GM18867 (cell line): ENCODE measurements around the gene RPS14.
"Not testable (repeated sequence)": the region's sequence is repeated elsewhere in the genome, so short reads cannot be mapped to it uniquely, and the experiment has no call there.

Source experiments
- ATAC-seq: cut with Tn5 transposase; IDR thresholded peaks from one replicate; pipeline ENCODE4 v1.9.1; 2021; ENCODE audit warnings: mild to moderate bottlenecking, moderate library complexity; ENCODE audit not compliant: unreplicated experiment

Gene RPS14

DNA sequence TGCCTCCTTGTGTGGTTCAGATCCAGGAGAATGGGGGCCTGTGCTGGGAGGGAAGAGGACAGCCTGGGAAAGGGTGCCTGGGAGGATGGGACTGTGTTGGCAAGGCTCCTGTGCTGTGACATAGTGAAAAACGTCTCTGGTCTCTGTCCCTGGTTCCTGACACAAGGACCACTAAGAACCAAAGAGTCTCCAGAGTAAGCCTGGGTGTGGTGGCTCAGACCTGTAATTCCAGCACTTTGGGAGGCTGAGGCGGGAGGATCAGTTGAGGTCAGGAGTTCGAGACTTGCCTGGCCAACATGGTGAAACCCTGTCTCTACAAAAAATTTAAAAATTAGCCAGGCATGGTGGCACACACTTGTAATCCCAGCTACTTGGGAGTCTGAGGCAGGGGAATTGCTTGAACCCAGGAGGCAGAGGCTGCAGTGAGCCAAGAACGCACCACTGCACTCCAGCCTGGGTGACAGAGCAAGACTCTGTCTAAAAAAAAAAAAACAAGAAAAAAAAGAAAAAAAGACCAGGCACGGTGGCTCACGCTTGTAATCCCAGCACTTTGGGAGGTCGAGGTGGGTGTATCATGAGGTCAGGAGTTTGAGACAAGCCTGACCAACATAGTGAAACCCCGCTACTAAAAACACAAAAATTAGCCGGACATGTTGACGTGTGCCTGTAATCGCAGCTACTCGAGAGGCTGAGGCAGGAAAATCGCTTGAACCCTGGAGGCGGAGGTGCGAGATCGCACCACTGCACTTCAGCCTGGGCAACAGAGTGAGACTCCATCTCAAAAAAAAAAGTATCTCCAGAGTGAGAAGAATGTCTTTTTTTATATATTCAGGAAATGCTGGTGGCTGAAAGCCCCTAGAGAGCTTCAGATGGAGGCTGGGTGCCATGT is 35.4 kb downstream of the RPS14 start:
- not testable (repeated sequence) for ATAC-seq

DNA sequence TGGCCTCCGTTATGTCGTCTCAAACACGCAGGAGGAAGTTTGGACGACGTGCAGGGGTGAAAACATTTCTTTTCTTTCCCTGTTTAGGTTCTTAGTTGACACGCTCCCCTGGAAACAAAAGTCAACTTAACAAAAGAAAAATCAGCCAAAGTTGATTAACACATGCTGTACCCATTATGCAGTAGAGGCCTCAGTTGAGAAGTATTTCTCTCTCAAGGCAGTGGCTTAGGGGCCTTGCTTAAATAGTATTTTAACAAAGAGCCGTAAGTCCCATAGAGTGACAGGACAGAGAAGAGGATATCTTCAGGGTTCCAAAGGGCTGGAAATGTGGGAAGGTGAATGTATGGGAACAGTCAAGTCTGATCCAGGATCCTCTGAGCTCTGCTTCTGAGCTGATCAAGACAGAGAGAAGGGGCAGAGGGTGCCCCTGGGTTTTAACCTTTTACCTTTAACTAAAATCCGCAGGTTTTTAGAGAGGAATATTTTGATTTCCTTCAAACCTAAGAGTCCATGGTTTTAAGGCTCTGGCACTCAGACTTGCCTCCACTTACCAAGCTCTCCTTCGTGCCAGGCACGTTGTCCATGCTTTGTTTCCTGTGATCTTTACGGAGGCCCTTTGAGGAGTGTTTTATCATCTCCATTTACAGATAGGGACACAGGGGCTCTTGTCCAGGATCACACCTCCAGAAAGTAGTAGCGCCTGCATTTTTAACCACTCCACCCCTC is 36.2 kb downstream of the RPS14 start:
- no peak for ATAC-seq

DNA sequence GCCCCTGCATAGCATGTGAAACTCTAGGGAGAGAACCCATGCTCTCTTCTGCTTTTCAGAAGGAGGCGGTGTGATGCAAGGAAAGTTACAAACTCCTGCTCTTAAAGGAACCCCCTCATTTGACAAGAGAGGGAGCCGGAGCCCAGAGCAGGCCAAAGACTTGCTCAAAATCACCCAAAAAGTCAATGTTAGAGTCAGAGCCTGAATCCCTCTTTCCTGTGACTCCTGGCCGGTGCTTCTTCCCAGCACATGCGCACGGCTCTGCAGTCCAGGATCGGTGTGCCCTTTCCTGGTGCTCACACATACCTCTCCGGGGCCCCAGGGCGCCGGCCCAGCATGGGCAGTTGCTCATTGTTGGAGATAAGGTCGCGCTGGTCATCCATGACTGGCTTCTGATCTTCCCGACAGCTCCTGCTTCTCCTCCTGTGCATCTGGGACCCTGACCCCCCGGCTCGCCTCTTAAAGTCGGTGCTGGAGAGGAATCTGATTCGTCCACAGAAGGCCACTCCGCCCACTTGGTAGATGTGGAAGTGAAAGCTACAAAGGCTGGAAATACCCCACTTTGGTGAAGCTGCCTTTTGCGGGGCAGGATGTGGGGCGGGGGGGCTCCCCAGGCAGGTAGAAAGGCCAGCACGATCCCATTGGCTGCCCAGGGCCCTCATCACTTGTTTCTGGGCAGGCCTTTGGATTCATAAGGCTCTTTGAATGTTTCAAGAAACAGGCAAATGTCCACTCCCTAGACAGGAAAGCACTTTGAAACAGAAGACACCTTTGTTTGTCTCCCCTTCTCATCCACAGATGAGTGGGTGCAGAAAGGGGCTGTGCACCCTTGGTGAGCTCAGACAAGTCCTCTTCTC is 37.0 kb downstream of the RPS14 start, which contains the start of gene CD74:
TSS of gene CD74 (minus strand) at position 592 of the 857 bp plus-strand sequence. CDS start at position 431, 161 bp downstream.
- peak; percentile 73 for ATAC-seq

DNA sequence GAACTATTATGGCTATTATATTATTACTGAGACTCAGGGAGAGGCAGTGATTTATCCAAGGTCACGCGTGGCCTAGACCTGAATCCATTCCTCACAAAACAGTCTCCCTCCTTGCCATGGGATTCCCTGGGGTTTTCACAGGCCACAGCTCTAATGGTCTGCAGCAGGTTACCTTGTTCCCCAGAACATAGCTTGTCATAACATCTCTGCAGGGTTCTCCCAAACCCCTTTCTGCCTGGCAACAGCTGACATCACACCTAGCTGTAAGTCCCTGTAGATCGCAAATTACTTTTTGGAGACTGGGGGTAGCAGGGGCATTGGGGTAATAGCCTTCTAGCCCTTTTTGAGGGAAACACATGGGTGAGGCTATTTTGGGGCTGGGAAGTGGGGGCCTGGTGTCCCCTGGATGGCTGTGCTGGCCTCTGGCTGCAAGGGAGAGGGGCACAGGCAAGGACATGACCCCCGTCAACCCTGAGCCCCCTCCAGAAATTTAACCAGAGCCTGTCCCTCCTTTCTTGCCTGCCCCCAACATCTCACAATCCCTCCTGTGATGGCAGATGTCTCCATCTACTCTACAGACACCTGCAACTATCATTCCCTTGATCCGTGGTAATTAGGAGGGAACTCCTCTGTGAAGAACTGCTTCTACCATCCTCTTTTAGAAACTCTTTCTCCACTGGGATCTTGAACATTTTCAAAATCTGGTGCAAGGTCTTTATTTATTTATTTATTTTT is 38.1 kb downstream of the RPS14 start:
- peak; percentile 16 for ATAC-seq

DNA sequence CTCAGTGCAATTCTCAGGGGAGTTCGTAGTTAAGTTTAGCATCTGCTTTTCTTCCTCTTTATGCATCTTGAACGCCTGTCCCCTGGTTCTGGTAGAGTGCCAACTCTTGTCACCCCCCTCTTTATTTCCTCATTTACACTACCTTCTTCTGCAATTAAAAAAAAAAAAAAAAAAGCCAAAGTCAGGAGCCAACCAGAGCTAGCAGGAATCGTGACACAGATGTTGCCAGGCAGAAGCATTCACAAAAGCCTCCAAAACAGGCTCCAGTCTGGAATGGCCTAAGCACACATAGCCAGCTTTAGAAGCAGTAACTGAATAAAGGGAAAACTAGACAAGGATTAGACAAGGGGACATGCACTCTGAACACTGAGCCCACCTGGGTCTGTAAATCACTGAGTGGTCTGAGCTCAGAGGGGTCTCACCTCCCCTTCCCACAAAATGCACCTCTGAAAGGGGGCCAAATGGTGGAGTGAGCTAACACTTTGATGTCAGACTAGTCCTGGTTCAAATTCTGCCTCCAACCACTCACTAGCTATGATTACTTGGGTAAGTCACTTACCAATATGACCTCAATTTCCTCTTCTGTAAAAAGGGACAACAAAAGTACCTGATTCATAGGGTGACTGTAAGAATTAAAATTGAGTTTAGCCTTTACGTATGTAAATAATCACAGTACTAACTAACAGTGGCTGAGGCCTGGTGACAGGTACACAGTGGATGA is 38.9 kb downstream of the RPS14 start:
- ATAC-seq = no peak

DNA sequence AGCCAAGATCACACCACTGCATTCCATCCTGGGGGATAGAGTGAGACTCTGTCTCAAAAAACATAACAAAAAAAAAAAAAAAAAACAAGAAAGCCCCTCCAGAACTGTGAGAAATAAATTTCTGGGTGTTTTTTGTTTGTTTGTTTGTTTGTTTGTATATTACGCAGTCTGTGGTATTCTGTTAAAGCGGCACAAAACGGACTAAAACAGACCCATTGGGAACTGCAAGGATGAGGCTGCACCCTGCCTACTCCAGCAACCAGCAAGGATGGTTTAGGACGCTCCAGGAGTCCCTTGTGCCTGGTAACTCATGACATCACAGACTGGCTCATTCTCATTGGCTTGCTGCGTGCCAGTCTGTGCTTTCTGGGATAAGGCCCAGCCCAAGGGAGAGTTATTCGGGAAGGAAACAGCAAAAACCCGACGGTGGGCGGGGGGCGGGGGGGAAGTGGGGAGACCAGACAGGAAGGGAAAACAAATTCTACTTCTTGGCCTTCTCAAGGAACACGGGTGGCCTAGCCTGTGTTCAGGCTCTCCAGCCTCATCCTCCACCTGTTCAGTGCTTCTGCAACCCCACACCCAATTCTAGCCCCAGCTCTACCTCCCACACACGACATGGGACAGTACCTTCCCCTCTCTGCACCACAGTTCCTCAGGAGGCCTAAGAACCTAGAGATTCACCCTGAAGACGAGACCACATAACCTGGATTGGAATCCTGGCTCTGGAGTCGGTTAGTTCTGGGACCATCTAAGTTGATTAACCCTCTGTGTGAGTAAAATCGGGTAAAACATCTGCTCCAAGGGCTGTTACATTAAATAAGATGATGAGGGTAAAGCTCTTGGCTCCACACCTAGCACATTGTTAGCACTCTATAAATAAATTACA is 39.7 kb downstream of the RPS14 start:
- peak; percentile 30 for ATAC-seq

DNA sequence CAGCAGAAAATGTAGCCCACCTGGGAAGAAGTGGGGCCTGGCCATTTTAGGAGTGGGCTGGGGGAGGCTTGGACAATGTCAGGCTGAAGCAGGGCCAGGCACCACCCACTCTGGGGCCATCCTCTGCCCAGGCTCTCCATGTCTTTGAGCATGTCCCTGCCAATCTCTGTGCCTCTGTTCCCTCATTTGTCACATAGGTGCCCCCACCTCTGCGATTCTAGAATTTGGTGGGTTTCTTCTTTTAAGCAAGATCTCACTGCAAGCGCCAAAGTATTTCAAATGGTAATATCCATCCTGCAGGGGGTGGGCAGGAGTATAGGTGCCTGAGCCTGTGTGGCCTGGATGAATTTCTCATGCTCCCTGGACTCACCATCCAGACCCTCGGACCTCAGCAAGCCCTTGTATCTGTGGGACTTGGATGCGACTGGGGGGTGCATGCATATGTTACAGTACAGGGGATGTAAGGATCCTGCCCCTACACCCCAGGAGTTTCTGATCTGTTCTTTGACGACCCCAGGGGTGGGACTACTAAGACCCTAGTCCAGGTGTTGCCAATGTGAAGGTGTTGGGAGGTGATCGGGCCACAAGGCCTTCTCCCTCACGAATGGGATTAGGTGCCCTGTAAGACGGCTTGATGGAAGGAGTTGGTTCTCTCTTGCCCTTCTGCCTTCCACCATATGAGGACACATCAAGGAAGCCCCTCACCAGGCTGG is 41.2 kb downstream of the RPS14 start:
- no peak for ATAC-seq

DNA sequence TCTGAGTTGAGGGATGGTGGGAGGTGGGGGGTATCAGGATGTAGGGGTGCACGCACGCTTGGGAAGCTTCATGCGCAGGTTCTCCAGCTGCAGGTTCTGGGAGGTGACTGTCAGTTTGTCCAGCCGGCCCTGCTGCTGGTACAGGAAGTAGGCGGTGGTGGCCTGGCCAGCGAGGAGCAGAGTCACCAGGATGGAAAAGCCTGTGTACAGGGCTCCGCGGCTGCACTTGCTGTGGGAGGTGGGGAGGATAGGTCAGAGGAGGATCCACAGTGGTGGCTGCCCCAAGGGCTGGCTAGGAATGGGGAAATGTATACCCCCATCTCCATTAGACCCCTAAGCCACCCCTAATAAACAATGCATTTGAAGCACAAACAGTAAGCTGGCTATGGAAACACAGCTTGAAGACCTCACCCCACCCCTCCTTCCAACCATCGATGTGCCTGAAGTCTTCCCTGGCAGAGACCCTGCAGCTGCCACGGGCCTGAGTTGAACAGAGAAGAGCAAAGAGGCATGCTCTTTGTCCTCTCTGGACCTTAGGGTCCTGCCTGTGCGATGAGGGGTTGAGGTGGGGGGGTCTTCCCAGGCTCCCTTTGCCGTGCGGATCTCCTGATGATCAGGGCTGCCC is 42.3 kb downstream of the RPS14 start:
- no peak for ATAC-seq

DNA sequence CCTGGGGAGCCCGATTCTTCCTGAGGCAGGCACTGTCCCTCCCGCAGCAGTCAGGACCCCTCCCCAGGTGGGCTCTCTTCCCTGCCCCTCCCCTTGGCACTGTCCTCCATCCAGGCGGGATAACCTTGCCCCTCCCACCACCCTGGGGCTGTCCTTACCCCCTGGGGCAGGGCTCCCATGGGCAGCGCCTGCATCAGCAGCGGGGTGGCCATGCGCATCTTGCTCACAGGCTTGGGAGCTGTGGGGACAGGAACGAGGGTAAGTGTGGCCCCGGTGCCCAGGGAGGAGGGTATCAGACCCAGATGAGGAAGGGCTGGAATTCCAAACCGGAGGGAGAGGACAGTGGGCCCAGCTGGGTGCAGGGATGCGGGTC is 42.8 kb downstream of the RPS14 start:
- ATAC-seq = no peak

DNA sequence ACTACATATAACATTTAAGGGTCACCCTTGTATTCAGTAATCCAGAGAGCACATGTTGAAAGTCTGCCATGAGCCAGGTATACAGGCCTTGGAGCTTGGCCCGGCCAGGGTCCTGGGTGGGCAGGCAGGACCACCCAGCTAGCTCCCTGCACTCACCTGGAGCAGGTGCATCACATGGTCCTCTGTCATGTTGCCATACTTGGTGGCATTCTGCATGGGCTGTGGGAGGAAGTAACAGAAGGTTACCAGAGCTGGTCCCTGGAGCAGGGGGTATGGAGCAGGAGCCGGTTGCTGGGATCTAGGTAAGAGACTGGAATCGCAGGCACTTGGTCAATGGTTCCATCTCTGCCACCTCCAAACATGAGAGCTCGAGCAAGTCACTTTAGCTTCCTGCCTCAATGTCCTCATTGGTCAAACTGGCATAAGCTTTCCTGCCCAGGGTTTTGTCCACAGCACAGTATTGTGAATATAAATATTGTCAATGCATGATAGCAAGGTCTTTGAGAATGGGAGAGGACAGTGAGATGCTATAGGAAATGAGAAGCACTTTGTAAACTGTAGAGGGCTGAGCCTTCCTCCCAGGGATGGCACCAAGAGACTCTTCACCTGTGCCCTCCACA is 43.3 kb downstream of the RPS14 start:
- no peak for ATAC-seq

DNA sequence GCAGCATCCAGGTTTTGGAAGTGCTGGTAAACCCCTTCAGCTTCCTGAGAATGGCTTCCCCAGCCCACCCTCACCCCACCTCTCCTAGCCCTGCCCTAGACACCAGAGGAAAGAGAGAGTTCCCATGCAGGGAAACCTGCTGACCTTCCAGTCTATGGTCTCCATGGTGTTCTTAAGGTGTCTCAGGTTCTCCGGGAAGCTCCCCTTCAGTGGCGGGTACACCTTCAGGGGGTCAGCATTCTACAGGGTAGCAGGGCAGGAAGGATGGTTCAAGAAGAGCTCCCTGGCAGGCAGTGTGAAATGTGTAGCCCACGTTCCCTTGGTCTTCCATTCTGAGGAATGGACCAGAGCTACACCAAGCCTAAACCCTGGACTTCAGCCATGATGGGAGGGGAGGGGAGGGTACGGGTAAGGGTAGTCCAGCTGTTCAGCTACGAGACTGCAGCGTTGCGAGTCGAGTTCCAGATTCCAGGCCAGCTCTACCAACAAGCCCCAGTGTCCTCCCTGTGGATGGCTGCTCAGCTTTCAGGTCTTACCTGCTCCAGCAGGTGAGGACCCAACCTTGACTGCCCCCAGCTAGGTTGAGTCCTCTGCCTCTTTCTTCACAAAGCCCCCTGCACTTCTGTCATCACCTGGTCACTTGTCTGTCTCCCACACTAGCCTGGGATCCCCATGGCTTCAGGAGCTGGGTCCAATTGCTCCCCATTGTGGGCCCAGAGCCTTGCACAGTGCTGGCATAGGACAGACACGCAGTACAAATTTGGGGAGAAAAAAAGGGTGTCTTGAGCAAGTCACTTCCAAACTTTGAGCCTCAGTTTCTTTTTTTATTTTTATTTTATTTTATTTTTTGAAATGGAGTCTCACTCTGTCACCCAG is 44.4 kb downstream of the RPS14 start:
- ATAC-seq = no peak

DNA sequence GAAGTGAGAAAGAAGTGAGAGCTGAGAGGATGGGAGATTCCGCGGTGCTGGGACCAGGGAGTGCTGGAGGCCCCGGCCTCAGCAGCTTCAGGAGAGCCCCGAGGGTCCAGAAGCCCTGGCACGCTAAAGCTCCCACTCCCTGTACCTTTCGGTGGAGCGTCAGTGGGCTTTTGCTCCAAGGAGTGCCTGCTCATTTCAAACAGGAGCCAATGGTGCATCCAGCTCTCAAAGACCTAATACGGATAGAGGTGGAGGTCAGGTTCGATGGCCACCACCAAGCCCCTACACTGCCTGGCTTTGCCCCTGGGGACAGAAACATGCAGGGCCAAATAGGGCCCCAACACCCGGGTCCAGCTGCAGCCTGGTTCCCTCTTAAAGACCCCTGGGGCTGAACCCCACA is 45.0 kb downstream of the RPS14 start:
- no peak for ATAC-seq

DNA sequence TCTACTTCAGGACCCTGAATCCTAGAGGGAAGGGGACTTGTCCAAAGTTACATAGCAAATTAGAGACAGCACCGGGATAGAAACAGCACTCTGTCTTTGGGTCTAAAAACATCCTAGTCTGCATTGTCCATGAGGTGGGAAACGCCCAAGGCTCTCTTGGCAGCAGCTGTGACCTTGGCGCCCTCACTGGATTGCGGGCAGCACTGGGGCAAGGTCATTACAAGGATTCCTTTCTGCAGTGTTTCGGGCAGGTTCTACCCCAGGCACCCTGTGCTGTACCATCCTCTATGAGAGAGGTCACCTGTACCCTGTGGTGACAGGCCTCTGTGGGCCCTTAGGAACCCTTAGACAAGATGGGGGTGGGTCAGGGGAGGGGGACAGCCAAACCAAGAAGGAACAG is 45.4 kb downstream of the RPS14 start:
- ATAC-seq = no peak

DNA sequence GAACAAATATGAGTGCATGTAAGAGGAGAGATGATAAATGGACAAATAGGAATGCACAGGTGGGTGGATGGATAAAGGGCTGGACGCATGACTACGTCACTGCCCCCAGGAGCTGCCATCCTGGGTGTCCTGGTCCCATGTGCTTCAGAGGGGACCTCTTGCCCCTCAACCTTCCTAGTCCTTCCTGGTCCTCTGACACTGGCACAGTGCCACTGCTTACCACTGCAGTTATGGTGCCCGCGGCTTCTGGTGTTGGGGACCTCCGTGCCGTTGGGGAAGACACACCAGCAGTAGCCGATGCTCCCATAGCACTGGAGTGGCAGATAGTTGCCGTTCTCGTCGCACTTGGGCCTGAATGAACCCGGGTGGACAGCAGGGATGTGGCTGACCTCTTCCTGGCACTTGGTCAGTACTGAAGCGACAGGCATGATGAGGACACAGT is 46.6 kb downstream of the RPS14 start:
- ATAC-seq = no peak

DNA sequence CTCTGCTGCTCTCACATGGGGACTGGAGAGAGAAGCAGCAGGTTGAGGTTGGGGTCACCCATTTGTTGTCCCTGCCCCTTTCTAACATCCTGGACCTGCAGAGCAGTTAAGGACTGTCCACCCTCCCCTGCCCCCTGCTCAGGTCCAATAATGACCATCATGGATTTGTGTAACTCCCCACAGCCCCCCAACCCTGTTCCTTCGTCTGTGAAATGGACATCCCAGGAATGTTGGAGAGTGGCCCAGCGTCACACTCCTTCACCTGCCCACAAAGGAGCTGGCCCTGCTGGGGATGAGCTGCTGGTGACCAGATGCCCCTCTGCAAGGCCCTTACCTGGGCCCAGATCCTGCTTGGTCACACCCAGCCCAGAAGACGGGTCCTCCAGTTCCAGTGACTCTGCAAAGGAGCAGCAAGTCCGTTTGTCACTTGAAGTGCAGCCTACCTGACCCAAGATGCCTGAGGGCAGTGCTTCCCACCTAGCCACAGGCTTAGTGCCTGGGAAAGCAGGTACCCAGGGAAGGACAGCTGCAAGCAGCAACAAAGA is 47.2 kb downstream of the RPS14 start:
- no peak for ATAC-seq
